HEK293 (cell line): Measurements from ENCODE around the gene COP1.

Source experiments
- INSM2 ChIP-seq: fragments of 450-650 bp; formaldehyde crosslinking; IDR thresholded peaks from 2 replicates; pipeline ENCODE4 v1.5.1; 2016; ENCODE audit warnings: missing biosample characterization, missing genetic modification characterization
- PRDM4 ChIP-seq: fragments of 450-650 bp; formaldehyde crosslinking; IDR thresholded peaks from 2 replicates; pipeline ENCODE4 v1.5.1; 2017; ENCODE audit warnings: missing biosample characterization, missing genetic modification characterization
- REST ChIP-seq: fragments of 450-650 bp; formaldehyde crosslinking; IDR thresholded peaks from 2 replicates; pipeline ENCODE4 v1.5.1; 2016; ENCODE audit warnings: missing biosample characterization, missing genetic modification characterization
- TRIM28 ChIP-seq: IDR thresholded peaks from 2 replicates; pipeline ENCODE4 v1.6.1; 2011; ENCODE audit warnings: low read length, control low read depth, borderline replicate concordance
- YY1 ChIP-seq: fragments of 450-650 bp; formaldehyde crosslinking; IDR thresholded peaks from 2 replicates; pipeline ENCODE4 v1.5.1; 2018; ENCODE audit warnings: missing biosample characterization, missing genetic modification characterization
- ZBTB7A ChIP-seq: fragments of 450-650 bp; formaldehyde crosslinking; IDR thresholded peaks from 2 replicates; pipeline ENCODE4 v1.5.1; 2016; ENCODE audit warnings: low read depth, missing biosample characterization, missing genetic modification characterization
- ZNF274 ChIP-seq, 2 experiments: fragments of 200-500 bp in 1 of 2; fragments of 450-650 bp in 1 of 2; sonication (Bioruptor generic) in 1 of 2; formaldehyde crosslinking in 1 of 2; IDR thresholded peaks; 2 replicates each; pipeline versions ENCODE4 v1.5.1 to v1.6.1; 2014 to 2016; ENCODE audit warnings: borderline replicate concordance in 1 of 2, inconsistent platforms in 1 of 2, low read length in 1 of 2, missing biosample characterization in 1 of 2, missing genetic modification characterization in 1 of 2
- ZSCAN30 ChIP-seq: fragments of 450-650 bp; IDR thresholded peaks from 2 replicates; pipeline ENCODE4 v1.5.1; 2018; ENCODE audit warnings: missing biosample characterization, mild to moderate bottlenecking, missing genetic modification characterization, moderate library complexity
- TF ChIP-seq, protein P1 (sequence below): fragments of 450-650 bp; formaldehyde crosslinking; IDR thresholded peaks from 2 replicates; pipeline ENCODE4 v1.5.1; 2016; ENCODE audit warnings: missing biosample characterization, missing genetic modification characterization
- TF ChIP-seq, protein P2 (sequence below): fragments of 450-650 bp; formaldehyde crosslinking; IDR thresholded peaks from 2 replicates; pipeline ENCODE4 v1.5.1; 2016; ENCODE audit warnings: missing biosample characterization, missing genetic modification characterization

GRCh38 chr1:176141449-176141848 is 65.6 kb downstream of the COP1 start:
- TF ChIP-seq, protein P1, sequence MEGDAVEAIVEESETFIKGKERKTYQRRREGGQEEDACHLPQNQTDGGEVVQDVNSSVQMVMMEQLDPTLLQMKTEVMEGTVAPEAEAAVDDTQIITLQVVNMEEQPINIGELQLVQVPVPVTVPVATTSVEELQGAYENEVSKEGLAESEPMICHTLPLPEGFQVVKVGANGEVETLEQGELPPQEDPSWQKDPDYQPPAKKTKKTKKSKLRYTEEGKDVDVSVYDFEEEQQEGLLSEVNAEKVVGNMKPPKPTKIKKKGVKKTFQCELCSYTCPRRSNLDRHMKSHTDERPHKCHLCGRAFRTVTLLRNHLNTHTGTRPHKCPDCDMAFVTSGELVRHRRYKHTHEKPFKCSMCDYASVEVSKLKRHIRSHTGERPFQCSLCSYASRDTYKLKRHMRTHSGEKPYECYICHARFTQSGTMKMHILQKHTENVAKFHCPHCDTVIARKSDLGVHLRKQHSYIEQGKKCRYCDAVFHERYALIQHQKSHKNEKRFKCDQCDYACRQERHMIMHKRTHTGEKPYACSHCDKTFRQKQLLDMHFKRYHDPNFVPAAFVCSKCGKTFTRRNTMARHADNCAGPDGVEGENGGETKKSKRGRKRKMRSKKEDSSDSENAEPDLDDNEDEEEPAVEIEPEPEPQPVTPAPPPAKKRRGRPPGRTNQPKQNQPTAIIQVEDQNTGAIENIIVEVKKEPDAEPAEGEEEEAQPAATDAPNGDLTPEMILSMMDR (tag by site-specific recombination), result no peak
- TF ChIP-seq TRIM28, result no peak
- TF ChIP-seq REST (tag by site-specific recombination), result no peak
- TF ChIP-seq, protein P2, sequence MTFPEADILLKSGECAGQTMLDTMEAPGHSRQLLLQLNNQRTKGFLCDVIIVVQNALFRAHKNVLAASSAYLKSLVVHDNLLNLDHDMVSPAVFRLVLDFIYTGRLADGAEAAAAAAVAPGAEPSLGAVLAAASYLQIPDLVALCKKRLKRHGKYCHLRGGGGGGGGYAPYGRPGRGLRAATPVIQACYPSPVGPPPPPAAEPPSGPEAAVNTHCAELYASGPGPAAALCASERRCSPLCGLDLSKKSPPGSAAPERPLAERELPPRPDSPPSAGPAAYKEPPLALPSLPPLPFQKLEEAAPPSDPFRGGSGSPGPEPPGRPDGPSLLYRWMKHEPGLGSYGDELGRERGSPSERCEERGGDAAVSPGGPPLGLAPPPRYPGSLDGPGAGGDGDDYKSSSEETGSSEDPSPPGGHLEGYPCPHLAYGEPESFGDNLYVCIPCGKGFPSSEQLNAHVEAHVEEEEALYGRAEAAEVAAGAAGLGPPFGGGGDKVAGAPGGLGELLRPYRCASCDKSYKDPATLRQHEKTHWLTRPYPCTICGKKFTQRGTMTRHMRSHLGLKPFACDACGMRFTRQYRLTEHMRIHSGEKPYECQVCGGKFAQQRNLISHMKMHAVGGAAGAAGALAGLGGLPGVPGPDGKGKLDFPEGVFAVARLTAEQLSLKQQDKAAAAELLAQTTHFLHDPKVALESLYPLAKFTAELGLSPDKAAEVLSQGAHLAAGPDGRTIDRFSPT, result no peak
- TF ChIP-seq ZNF274 (IDR thresholded peaks at IDR 0.05; ENCODE audit: low read length), result no peak
- TF ChIP-seq ZNF274 (tag by site-specific recombination; IDR thresholded peaks at IDR 0.05; ENCODE audit: borderline replicate concordance), result no peak
- no peak for TF ChIP-seq YY1 (tag by site-specific recombination)
- TF ChIP-seq ZBTB7A, result no peak
- TF ChIP-seq INSM2 (tag by site-specific recombination), result no peak
- no peak for TF ChIP-seq ZSCAN30 (tag by site-specific recombination)
- TF ChIP-seq PRDM4 (tag by site-specific recombination), result no peak
